Measurements from ENCODE around the gene PLXNB1.
A peak's percentile ranks its signal among the peaks of the same experiment; 100 is the strongest.
"Not testable (repeated sequence)": the region's sequence is repeated elsewhere in the genome, so short reads cannot be mapped to it uniquely, and the experiment has no call there.

PLXNB1 gene

DNA sequence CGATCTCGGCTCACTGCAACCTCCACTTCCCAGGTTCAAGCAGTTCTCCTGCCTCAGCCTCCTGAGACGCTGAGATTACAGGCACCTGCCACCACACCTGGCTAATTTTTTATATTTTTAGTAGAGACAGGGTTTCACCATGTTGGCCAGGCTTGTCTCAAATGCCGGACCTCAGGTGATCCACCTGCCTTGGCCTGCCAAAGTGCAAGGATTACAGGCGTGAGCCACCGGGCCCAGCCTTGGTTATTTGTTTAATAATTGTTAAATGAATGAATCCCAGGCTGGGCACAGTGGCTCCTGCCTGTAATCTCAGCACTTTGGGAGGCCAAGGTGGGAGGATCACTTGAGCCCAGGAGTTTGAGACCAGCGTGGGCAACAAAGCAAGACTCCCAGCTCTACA lies 31.9 kb upstream of the PLXNB1 start:
- DNase-seq = not testable (repeated sequence)

DNA sequence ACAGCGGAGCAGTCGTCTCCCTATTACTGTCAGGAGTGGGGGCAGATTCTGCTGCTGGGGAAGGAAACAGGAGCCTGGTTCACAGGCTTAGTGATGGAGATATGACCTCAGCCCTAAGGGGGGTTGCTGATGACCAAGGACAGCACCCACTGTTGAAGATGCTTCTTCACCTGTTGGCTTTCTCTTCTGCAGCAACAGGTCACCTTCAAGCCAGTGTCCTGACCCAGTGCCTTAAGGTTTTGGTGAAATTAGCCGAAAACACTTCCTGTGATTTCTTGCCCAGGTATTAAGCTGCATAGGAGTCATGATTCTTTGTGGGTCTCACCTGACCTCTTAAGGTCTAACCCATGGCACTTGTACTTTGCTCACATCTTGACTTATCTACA lies 30.6 kb upstream of the PLXNB1 start:
- no peak for DNase-seq

DNA sequence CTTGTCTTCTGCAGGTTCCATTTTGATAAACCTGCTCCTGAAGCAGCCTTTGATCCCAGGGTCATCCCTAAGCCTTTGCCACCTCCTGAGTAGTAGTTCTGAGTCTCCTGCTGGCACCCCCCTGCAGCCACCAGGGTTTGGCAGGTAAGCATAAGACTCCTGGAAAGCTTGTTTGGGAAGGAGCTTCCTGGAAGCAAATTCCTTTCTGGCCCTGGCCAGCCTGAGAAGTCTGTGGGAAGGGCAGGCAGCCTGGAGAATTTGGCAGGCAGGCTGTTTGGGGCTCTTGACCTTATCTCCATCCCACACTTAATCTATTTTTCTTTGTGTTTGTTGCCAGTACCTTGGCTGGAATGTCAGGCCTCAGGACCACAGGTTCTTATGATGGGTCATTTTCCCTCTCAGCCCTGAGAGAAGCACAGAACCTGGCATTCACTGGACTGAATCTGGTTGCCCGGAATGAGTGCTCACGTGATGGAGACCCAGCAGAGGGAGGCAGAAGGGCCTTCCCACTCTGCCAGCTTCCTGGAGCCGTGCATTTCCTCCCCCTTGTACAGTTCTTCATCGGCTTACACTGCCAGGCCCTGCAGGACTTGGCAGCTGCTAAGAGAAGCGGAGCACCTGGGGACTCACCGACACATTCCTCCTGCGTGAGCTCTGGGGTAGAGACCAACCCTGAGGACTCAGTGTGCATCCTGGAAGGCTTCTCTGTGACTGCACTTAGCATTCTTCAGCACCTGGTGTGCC lies 30.1 kb upstream of the PLXNB1 start:
- DNase-seq = no peak

DNA sequence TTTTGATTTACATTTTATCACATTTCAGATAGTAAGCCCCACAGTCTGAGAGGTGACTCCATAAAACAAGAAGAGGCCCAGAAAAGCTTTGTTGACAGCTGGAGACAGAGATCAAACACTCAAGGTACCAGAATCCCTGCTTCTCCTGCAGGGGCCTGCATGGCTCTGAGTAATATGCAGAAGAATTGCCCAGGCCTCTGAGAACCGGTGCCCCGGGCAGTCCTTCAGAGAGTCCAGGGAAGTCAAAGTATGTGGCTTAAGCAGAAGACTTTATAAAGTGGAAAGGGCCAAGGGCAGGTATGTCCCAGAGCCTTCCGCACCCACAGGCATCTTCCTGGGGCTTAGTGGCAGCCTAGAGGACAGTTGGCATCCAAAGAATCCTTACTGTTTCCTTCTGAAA lies 29.4 kb upstream of the PLXNB1 start:
- DNase-seq = no peak

DNA sequence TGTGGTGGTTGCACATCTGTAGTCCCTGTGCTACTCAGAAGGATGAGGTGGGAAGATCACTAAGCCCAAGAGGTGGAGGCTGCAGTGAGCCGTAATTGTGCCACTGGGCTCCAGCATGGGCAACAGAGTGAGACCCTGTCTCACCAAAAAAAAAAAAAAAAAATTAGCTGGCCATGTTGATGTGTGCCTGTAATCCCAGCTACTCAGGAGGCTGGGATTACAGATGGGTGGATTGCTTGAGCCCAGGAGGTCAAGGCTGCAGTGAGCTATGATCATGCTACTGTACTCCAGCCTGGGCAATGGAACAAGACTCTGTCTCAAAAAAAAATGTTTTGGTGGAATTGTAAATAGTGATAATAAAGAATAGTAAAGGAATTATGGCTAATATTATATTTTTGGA lies 26.6 kb upstream of the PLXNB1 start:
- DNase-seq = no peak

DNA sequence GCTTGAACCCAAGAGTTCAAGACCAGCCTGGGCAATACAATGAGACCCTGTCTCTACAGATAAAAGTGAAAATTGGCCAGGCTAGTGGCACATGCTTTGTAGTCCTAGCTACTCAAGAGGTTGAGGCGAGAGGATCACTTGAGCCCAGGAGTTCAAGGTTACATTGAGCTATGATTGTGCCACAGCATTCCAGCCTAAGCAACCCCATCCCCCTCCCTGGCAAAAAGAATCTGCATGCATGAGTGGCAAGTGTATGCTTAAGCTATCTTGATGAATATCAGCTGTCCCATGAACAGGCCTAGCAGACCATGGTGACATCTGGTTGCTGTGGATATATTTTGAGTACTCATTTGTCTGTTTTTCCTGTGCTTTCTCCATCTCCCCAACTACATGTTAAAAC lies 21.4 kb upstream of the PLXNB1 start:
- no peak for DNase-seq

DNA sequence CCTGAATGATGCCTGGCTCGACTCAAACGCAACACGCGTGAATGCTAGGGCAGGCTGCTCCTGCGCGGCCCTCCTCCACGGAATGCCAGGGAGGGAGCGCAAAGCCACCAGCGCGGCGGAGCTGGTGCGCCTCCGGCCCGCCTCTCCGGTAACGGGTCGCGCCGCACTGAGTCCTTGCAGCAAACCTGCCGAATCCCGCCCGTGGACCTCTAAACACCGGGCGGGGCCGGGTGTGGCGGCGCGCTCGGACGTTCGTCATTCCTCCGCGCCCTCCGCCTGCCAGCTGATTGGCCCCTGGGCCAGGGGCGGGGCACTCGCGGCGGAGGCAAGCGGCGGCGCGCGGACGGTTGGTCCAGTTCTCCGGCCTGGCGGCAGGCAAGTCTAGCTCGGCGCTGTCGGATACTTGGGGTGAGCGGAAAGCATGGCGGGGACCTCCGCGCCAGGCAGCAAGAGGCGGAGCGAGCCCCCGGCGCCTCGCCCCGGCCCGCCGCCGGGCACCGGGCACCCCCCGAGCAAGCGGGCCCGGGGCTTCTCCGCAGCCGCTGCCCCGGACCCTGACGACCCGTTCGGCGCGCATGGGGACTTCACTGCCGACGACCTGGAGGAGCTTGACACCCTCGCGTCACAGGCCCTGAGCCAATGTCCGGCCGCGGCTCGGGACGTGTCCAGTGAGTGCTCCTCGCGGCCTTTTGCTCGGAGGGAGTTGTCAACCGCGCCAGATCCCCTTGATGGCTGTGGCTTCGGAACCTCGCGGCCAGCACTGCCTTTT lies 16.7 kb upstream of the PLXNB1 start, which contains the start of gene ATRIP:
ATRIP (plus strand) TSS at position 313 of the 769 bp plus-strand sequence; CDS start at position 422, 109 bp downstream.
- DNase-seq = no peak

DNA sequence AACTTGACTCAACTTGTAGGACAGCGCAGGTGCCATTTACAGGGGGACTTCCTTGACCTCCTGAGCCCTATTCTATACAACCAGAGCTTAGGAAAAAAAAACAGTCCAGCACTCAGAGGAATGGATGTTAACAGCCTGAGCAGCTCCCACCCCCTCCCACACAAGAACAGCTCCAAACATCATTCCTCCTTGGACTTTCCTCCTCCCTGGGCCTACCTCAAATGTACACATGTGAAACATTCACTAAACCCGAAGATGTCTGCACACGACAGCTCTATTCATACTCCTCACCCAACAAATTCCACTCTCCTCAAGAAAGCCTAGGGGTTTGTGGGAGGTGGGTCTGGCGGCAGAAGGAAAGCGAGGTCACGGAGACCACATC lies 16.1 kb upstream of the PLXNB1 start:
- DNase-seq = no peak

DNA sequence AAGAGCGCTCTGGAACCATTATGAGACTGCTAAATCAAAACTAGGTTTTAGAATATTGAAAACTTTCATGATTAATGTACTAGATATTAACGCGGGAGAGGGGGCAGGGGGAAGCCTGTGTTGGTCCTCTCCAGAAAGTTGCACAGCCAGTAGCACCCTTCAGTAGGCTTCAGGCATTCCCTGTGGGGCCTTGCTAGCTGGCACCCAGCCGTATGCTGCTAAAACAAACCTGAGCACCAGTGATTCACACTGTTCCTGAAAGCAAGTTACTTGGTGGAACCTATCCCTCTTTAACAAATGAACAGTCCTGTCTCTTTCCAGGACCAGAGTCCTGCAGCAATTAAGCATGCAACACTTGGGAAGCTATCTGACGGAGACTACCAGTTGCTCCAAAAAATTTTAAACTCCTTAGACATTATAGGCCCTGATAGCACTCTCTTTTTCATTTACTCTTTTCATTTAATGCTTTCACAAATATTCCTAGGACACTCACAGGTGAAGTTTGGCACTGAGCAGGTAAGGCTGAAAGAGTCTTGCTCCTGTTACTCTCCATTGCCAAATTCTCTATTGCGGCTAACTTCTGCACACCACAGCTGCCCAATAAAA lies 15.5 kb upstream of the PLXNB1 start:
- no peak for DNase-seq

DNA sequence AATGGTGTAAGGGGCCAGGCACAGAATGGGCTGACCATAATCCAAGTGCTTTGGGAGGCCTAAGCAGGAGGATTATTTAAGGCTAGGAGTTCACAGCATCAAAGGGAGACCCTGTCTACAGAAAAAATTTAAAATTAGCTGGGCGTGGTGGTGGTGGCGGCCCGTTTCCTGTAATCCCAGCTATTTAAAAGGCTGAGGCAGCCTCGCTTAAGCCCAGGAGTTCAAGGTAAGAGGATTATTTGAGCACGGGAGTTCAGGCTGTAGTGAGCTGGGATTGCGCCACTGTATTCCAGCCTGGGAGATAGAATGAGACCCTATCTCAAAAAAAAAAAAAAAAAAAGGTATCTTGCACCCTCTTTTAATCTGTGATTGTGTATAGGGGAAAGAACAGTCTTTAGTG lies 12.1 kb upstream of the PLXNB1 start:
- DNase-seq = no peak

DNA sequence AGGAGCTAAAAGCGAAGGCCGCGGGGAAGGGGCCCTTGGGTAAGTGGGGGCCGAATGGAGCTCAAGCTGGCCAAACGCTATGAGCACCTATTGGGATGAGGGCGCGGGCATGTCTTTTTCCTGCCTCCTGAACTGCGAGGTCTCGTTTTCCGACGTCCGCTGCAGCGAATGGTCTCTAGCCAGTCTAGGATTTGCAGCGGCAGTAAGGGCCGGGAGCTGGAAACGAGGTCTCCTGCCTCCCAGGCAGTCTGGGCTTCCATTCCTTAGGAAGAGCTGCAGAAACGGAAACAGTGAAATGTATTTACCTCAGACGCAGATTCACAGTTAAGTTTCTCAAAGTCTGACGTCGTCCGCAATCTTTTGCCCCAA lies 10.7 kb upstream of the PLXNB1 start:
- no peak for DNase-seq

DNA sequence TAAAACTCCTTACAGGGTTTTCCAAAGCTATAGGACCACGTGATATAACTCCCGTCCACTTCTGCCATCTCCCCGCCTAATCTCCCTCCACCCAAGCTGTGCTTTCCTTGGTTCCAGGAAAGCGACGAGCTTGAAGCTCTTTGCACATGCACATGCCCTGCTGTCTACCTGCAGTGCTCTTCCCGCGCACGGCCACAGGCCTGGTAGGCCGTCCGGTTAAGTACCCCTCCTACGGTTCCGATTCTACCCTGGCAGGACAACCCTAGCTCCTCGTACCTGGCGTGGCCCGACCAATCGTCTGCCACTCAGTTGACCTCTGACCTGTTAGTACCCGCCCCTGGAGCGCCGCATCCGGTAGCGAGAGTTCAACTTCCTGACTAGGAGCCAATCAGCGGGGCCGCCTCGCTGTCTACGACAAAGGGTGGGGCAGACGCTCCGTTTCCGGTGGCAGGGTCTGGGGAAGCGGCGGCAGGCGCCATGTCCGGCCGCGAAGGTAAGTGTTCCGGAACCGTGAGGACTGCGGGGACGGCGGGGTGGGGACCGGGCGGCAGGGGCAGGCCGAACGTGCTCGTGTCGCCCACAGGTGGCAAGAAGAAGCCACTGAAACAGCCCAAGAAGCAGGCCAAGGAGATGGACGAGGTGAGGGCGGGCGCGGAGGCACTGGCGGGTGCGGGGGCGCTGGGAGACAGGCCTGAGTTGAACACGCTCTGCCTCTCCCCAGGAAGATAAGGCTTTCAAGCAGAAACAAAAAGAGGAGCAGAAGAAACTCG lies 10.1 kb upstream of the PLXNB1 start, which contains the start of the genes CCDC51 and TMA7:
CCDC51 (minus strand) TSS at position 300 of the 770 bp plus-strand sequence. CDS start 4,991 bp downstream, outside the sequence.
TMA7 (plus strand) TSS at position 438 of the 770 bp plus-strand sequence; CDS start at position 478, 40 bp downstream.
- DNase-seq = peak; percentile 86

DNA sequence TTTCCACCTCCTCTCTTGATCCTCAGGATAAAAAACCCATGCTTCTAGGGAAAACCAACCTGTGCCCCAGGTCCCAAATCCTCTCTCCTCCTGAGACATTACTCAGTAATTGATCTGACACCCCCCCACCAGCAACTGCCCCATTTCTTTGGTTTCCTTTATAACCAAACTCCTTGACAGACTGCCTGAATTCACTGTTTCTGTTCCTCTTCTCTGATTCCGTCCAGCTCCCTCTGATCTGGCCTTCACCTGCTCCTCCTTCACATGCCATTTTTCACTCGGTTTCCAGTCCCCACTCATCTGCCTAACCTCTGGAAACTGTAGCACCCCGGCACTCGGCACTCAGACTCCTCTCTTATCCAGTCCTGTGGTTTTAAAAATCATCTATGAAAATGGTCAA lies 7.9 kb upstream of the PLXNB1 start:
- DNase-seq = no peak

DNA sequence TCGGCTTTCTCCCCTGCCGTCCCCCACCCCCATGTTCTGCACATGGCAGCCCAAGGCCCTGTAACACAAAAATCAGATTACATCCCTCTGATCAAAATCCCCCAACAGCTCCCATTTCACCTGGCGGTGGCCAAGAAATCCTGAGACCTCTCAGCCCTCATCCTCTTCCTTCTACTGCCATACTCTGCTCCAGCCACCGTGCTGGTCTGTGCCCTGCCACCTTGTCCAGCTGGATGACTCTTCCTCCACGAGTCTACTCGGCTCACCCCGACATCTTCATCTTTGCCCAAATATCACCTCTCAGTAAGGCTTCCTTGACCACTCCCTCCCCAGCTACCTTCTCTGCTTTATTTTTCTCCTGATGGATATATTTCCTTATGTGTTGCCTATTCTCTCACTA lies 7.0 kb upstream of the PLXNB1 start:
- DNase-seq = no peak

DNA sequence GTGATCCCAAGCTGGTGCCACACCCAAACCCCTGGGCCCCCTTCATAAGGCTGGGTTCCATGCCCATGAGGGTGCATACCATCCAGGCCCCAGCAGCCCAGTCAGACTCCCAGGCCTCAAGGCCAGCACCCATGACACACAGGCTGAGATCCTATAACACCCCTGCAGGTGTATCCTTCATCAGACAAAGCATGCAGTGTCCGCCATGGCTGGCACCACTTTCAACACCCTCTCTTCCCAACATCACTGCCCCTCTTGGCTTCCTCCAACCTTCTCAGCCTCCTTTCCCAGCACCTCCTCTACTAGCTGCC lies 6.5 kb upstream of the PLXNB1 start:
- no peak for DNase-seq

DNA sequence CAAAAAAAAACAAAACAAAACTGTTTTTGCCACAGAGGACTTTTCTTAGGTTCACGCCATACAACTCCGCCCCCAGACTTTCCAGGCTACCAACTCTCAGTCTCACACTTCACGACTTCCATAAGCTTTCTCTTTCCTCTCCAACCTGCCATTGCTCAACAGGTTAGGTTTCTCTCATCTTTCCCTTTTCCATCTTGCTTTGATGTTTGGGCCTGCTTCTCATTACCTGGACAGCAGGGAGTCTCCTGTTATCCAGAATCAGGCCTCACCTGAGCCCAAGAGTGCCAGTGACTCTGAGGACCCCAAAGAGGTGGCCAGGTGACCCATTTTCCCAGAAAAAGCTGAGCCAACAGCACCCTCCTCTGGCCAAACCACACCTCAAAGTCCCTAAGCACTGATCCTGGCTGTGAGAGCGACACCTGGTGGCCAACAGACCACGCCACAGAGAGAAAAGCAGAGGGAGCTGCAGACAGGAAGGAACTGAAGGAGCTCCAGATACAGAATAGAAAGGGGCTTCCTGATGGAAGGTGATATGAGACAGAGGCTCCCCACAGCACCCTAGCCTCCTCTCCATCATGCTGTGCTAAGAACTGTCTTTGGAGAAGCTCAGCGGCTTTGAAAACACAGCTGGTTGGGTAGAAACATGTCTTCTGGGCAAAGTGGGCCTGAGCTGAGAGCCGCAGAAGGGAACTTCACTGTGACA lies 6.0 kb upstream of the PLXNB1 start:
- DNase-seq = no peak

DNA sequence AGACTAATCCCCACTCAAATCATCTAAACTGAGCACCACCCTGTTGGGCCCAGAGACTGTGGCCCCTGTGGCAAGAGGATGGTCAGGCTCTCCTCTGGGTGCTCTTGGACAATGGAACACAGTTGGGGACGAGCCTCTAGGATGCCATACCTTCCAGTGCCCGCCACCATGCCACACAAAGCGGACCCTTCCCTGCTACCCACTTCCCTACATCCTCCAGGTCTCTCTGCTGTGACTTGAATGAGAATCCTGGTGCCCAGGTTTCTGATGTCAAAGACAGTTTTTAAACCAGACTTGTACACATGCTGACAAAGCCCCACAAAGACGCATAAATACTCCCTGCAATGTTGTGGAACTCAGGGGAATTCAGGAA lies 5.3 kb upstream of the PLXNB1 start:
- no peak for DNase-seq

DNA sequence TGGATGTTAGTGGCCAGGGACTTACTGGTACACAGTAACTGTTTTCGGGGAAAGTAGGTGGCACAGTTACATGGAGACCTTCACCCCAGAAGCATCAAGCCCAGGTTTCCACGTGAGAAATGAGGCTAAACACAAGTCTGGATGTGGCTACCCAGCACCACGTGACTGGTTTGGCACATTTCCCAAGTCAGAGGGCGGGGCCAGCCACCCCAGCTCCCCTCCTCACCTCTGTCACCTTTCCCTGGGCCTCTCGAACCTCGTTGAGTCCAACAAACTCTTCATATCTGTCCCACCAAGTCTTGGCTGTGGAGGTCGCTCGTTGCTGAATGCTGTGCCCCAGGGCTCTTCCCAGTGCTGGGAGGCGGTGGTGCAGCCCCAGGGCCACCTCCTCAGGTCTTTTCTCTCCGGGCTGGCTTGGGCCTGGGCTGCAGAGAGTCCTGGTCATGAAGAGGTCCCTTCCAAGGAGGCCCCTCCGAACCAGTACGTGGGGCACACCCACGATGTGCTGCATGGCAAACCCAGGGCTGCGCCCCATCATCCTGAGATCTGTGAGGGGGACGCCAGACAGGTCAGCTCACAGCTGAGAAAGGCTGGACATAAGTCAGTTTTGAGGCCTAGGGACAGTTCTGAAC lies 4.8 kb upstream of the PLXNB1 start:
- no peak for DNase-seq

DNA sequence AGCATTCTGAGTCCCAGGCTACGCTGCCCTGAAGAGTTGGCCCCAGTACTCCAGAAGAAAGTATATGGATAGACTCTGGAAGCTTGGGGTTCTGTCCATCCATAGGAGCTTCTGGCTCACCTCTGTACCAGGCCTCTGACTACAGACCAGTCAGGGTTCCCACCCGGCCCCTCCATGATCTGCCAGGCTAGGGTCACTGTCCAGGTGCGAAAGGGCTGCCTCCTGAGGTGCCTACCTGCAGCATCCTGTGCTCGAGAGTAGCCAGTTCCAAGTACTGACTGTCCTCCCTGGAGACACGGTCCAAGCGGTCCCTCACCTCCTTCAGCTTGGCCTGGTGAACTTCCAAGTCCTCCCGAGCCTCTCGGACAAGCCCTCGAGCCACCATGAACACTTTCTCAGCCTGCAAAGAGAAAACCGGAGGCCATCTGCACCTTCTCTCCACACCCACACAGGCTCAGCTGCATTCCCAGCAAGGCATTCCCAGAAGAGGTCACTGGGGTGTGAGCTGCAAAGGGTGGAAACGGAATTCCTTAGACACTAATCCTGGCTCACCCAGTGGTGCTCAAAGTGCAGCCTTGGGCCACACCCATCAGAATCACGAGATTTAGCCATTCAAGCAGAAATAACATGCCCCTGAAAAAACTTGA lies 3.7 kb upstream of the PLXNB1 start:
- no peak for DNase-seq

DNA sequence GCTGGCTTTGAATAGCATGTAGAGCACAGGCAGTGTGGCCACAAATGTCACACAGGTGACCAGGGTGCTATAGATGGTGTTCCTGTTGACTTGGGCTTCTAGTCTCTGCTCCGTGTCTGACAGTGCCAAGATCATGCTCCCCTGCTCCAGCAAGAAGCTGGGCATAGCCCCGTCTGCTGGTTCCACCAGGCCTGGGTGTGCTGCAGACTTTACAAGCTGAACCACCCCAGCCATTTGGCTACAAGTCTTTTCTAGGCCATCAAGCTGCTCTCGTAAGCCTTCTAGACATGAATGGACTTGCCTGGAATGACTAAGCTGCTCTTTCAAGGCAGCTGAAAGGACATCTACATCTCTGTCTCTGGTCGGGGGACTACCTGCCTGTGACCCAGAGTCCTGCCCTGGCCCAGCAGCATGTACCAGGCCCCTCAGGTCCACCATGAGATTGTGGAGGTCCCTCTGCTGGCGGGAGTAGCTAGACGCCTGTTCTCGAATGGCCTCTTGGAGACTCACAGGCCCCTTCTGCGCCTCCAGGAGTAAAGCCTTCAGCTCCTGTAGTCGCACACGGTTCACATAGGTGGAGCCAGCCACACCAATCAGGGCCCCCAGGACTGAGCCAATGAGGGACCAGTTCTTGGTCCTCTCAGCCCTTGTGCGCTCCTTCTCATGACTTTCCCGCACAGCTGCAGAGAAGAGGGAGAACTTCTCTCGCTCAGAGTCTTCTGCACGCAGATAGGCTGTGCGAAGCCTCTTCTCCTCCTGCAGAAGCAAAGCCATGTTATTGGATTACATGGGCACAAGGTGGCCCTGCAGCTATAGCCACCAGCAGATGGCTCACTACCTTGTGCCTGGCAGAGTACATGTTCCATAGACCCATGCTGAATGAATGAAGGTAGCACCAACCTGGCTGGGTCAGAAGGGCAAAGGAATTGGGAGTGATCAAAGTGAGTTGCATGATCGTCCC lies 2.8 kb upstream of the PLXNB1 start:
- no peak for DNase-seq

All from NCI-H524 treated with DMSO at 0.1 percent for 48 hours (cell line).